ENCODE data around the gene DLD. TPM values are rescaled to one million over a fixed set of nuclear protein-coding genes. Genes with fewer than 3 reads are reported as not detected.

The DLD gene
- total and polyA plus RNA-seq, 2 of the 8 experiments (the other 6 are each of a cell fraction or from before 2014, with no cell fraction given), result 63.7 to 88.5 TPM

DNA sequence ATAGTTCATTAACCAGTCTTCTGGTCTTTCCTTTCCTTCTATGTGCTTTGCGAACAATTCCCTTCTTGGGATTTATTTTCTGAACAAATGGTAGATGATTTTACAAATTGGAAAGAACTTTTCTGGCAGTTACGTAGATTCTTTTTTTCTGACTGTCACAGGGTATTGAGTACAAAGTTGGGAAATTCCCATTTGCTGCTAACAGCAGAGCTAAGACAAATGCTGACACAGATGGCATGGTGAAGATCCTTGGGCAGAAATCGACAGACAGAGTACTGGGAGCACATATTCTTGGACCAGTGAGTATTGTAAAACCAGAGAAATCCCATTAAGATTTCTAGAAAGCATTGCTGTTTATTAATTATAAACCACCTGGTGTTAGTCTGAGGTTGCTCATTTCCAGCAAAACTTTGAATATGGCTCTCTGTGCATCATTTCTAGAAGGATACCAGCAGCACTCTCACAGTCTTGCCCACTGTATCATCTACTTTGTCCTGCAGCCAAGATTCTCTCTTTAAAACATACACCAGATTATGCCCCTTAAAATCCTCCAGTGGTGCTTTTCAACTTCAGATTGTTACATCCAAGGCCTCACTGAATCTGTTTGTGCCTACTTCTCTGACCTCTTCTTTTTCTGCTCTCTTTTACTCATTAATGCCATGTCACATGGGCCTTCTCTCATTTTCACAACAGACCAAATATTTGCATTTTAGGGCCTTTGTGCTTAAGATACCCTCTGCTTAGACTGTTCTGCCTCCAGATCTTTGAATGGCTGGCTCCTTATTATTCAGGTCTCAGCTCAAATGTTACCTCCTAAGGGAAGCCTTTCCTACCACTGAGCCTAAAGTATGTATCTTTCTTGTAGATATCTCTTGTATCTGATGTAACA is 27.0 kb downstream of the DLD start (continued):
- TF ChIP-seq NANOG (IDR thresholded peaks at IDR 0.05; ENCODE audit: insufficient read depth, low read depth, low read length, poor library complexity, severe bottlenecking) (no peak), CREB1 (IDR thresholded peaks at IDR 0.05) (no peak), RXRA (IDR thresholded peaks at IDR 0.05; ENCODE audit: insufficient read depth, low read depth, low read length) (no peak), TEAD4 (IDR thresholded peaks at IDR 0.05; ENCODE audit: low read depth, low read length) (no peak), BRCA1 (IDR thresholded peaks at IDR 0.05; ENCODE audit: low read depth, low read length) (no peak)

All from H1 (cell line).